Suprapubic skin (tissue), 3 donors: ENCODE measurements around the gene GALNT18.

Experiments
- POLR2A ChIP-seq, 2 donors: fragments of 450-650 bp; IDR thresholded peaks; one replicate each; pipeline ENCODE4 v1.6.1; 2017; ENCODE audit warnings: antibody characterized with exemption in 2 of 2, mild to moderate bottlenecking in 2 of 2, moderate library complexity in 2 of 2
- TF ChIP-seq, protein P1 (sequence below), 2 donors: fragments of 200-600 bp in 1 of 2; fragments of 450-650 bp in 1 of 2; sonication (generic) in 1 of 2; IDR thresholded peaks; one replicate each; pipeline ENCODE4 v1.5.1; 2016 to 2019; ENCODE audit warnings: antibody characterized with exemption in 2 of 2, mild to moderate bottlenecking in 1 of 2, moderate library complexity in 1 of 2

DNA sequence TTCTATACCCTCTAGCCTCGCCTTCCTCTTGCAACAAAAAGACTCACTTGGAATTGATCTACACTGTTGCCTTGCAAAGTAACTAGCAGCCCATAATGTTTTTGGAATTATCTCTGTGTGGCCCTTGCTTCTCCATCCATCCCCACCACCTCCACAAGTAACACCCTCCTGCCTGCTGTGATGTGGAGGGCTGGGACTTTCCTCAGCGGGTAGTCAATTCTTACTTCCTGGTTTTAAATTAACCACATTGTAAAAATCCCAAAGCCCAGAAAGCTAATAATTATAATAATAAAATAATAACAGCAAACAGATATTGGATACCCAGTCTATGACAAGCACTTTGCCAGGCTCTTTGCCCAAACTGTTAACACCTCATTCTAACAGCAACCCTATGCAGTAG, 40.8 kb upstream of the GALNT18 start:
- no peak for TF ChIP-seq POLR2A (IDR thresholded peaks at IDR 0.05)
- TF ChIP-seq, protein P1, sequence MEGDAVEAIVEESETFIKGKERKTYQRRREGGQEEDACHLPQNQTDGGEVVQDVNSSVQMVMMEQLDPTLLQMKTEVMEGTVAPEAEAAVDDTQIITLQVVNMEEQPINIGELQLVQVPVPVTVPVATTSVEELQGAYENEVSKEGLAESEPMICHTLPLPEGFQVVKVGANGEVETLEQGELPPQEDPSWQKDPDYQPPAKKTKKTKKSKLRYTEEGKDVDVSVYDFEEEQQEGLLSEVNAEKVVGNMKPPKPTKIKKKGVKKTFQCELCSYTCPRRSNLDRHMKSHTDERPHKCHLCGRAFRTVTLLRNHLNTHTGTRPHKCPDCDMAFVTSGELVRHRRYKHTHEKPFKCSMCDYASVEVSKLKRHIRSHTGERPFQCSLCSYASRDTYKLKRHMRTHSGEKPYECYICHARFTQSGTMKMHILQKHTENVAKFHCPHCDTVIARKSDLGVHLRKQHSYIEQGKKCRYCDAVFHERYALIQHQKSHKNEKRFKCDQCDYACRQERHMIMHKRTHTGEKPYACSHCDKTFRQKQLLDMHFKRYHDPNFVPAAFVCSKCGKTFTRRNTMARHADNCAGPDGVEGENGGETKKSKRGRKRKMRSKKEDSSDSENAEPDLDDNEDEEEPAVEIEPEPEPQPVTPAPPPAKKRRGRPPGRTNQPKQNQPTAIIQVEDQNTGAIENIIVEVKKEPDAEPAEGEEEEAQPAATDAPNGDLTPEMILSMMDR (IDR thresholded peaks at IDR 0.05): no peak
